OCI-LY7 (cell line): ENCODE results near the gene EML3.
"Not testable (repeated sequence)": the region's sequence is repeated elsewhere in the genome, so short reads cannot be mapped to it uniquely, and the experiment has no call there.

Source experiments
- EZH2phosphoT487 ChIP-seq: fragments of 200-600 bp; sonication (generic); IDR thresholded peaks from 2 replicates; pipeline ENCODE4 v1.6.1; 2018; ENCODE audit warnings: low read depth, borderline replicate concordance, mild to moderate bottlenecking, mixed run types, antibody characterized with exemption, low read length, moderate library complexity, mixed read lengths
- TF ChIP-seq, protein P1 (sequence below): fragments of 200-600 bp; sonication (generic); conservative IDR thresholded peaks from 2 replicates; pipeline ENCODE4 v1.5.1; 2014; ENCODE audit warnings: mild to moderate bottlenecking, antibody characterized with exemption, low read length, moderate library complexity, mixed read lengths

DNA sequence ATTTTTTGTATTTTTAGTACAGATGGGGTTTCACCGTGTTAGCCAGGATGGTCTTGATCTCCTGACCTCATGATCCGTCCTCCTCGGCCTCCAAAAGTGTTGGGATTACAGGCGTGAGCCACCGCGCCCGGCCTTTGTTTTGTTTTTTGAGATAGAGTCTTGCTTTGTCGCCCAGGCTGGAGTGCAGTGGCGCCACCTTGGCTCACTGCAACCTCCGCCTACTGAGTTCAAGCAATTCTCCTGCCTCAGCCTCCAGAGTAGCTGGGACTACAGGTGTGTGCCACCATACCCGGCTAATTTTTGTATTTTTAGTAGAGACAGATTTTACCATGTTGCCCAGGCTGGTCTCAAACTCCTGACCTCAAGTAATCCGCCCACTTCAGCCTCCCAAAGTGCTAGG, 37.7 kb upstream of the EML3 start:
- TF ChIP-seq, protein P1, sequence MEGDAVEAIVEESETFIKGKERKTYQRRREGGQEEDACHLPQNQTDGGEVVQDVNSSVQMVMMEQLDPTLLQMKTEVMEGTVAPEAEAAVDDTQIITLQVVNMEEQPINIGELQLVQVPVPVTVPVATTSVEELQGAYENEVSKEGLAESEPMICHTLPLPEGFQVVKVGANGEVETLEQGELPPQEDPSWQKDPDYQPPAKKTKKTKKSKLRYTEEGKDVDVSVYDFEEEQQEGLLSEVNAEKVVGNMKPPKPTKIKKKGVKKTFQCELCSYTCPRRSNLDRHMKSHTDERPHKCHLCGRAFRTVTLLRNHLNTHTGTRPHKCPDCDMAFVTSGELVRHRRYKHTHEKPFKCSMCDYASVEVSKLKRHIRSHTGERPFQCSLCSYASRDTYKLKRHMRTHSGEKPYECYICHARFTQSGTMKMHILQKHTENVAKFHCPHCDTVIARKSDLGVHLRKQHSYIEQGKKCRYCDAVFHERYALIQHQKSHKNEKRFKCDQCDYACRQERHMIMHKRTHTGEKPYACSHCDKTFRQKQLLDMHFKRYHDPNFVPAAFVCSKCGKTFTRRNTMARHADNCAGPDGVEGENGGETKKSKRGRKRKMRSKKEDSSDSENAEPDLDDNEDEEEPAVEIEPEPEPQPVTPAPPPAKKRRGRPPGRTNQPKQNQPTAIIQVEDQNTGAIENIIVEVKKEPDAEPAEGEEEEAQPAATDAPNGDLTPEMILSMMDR = not testable (repeated sequence)
- TF ChIP-seq EZH2phosphoT487 = not testable (repeated sequence)
